GM19438 (cell line): ENCODE data around the gene LAMA2.

Experiments used
- ATAC-seq: cut with Tn5 transposase; IDR thresholded peaks from one replicate; pipeline ENCODE4 v1.9.1; 2021; ENCODE audit warnings: low read depth; ENCODE audit not compliant: unreplicated experiment

LAMA2 gene

GRCh38 chr6:129402244-129402643 lies 519.3 kb downstream of the LAMA2 start:
- no peak for ATAC-seq

DNA sequence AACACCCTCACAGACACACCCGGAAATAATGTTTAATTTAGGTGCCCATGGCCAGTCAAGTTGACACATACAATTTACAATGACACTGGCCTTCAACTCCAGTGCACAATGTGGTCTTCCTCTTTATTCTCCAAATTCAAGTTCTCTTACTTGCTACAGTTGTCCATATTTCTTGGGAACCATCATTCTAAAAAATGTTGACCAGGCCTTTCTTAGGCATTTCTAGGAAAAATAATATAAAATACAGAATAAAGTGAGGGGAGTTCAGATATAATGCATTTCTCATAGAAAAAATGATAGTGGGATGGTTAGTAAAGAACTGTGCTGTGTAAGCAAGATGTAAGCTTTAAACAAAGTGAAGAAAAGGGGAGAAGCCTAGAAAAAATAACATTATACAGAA lies 528.2 kb downstream of the LAMA2 start:
- ATAC-seq = no peak

- ATAC-seq = no peak
These were observed 533.5 kb downstream of the LAMA2 start for GRCh38 chr6:129416337-129416990.

GRCh38 chr6:129417416-129418086 lies 534.6 kb downstream of the LAMA2 start:
- ATAC-seq = no peak

- ATAC-seq = no peak
These were observed 536.4 kb downstream of the LAMA2 start for GRCh38 chr6:129419324-129419723.

- no peak for ATAC-seq
These were observed 543.4 kb downstream of the LAMA2 start for GRCh38 chr6:129426343-129426742.

GRCh38 chr6:129429956-129430355 lies 547.0 kb downstream of the LAMA2 start:
- ATAC-seq = no peak

- ATAC-seq = no peak
These were observed 549.8 kb downstream of the LAMA2 start for GRCh38 chr6:129432738-129433137.

- no peak for ATAC-seq
These were observed 551.2 kb downstream of the LAMA2 start for GRCh38 chr6:129434091-129434490.

GRCh38 chr6:129440691-129441090 lies 557.8 kb downstream of the LAMA2 start:
- ATAC-seq = no peak

GRCh38 chr6:129444683-129445082 lies 561.7 kb downstream of the LAMA2 start:
- ATAC-seq = no peak

DNA sequence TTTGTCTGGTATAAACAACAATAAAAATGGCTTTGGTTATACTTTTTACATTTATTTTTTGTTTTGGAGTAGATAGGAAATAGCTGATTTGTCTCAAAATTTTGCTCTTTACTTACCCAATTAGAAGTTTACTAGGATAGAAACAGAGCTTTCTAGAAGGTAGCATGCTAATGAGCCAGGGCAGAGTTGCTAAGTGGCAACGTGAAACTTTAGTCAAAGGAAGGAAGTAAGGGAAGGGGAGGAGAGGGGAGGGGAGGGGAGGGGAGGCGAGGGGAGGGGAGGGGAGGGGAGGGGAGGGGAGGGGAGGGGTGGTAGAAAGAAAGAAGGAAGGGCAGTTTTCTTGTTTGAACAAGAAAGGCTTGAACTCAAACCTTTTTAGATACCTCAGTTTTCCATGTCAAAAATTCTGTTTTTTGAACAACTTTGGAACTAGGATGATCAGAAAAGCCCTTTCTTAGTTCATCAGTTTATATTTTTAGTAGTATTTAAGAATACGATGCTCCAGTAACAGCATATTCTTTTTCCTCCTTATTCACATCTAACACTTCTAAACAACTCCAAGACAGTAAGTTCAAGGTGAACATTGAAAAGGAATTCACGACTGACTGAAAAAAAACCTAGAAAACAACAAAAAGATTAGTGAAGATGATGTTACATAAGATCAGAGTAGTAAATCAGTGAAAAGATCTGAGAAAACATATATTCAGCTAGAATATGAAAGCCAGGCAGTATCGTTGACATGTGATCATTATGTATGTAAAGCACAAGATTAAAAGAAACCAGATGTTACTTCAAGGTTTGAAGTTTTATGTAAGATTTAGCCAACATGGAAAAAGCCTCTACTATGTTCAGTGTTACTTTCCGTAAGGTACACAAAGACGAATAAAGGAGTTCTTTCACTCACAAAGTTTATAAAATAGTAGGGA lies 563.6 kb downstream of the LAMA2 start:
- no peak for ATAC-seq

- no peak for ATAC-seq
These were observed 564.2 kb downstream of the LAMA2 start for GRCh38 chr6:129447198-129447565.

DNA sequence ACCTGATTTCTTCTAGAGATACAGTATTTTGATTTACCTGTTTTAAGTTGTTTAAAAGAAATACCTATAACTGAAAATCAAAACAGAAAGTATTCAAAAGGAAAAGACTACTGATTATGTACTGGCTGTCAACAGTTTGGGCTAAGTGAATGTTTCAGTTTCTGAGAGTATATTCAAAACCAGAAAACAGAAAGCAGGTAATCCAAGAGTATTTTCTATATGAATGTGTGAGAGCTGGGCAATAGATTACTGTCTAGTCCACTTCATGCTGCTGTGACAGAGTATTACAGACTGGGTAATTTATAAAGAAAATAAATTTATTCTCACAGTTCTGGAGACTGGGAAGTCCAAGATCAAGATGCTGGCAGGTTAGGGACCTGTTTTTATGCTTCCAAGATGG lies 566.0 kb downstream of the LAMA2 start:
- ATAC-seq = peak; percentile 100

GRCh38 chr6:129451187-129451586 lies 568.2 kb downstream of the LAMA2 start:
- ATAC-seq = no peak

- no peak for ATAC-seq
These were observed 570.1 kb downstream of the LAMA2 start for GRCh38 chr6:129453073-129453472.

DNA sequence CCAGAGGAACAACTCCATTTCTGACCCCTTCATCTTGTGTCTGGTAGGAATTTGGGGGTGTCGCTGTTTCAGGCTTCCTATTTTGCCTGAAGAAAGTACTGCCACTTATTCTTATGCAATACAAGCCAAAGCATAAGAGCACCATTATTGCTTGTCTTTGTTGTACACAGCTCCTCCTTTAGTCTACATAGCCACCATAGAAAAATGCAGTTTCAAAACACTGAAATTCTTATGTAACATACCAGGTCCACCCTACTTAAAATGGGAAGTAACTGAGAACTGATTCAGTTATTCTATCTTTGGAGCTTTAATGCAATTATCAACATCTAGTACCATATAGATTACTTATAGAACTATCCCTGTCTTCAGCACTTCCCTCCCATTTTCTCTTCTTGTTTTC lies 571.5 kb downstream of the LAMA2 start:
- no peak for ATAC-seq

DNA sequence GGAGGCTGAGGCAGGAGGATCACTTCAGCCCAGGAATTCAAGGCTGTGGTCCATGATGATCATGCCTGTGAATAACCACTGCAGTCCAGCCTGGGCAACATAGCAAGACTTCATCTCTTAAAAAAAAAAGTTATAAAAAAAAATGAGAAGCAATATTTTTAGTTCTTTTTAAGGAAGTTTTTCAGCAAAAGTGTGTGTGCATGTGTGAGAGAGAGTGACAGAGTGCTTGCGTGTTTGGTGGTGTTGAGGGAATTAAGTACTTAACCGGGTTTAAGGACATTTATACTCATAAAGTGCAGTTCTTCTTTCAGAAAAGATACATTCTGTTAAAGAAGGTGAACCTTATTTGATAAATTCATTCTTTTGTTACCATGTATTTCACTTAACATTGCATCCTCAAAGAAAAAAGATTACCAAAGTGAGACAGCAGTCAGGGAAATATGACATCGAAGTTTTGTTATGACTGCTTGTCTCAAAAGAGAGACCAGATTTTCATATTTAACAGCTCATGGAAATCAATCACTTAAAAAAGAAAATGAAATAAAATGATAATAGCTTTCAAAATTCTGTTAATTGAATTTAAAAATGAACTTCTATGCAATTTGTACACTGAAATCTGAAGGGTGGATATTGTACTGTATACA lies 572.3 kb downstream of the LAMA2 start:
- ATAC-seq = no peak

DNA sequence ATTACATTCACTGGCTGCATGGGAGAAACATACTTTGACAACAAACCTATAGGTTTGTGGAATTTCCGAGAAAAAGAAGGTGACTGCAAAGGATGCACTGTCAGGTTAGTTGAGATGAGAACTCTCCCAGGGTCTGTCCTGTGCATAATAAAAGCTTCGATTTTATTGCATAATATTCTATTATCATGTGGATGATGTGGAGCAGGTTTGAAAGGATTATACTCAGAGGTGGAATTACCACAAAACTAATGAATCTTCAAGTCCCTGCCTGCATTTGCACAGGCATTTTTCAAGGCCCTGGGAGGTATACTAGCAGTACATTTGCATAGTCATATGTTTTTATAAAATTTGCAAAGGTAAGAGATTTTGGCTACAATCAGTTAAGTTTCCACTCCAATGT lies 577.3 kb downstream of the LAMA2 start:
- ATAC-seq = no peak

DNA sequence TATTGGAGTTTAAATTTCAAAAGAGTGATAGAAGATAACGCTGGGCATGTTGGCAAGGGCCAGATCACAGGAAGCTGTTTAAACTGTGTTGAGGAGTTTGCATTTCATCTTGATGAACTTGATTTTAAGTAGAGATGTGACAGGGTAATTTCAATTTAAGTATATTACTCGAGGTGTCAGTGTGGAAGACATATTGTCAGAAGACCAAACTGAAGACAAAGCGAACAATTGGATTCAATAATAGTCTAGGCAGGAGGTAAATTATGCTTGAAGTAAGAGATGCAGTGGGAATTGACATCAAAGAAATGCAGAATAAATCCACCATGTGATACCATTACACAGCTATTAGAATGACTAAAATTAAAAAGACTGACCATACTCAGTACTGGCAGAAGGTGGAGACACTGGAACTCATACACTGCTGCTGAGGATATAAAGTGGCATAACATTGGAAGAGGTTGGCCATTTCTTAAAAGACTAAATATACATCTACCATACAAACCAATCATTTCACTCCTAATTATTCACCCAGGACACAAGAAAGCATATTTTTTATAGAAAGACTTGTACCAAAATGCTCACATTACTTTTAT lies 586.2 kb downstream of the LAMA2 start:
- ATAC-seq = no peak

GRCh38 chr6:129472239-129472638 lies 589.3 kb downstream of the LAMA2 start:
- ATAC-seq = no peak
